ENCODE measurements around the gene MUL1. TPM values are rescaled to one million over a fixed set of nuclear protein-coding genes. Genes with fewer than 3 reads are reported as not detected.
A peak's percentile ranks its signal among the peaks of the same experiment; 100 is the strongest.

Gene MUL1
- total and polyA plus RNA-seq, 4 donors = 6.0 to 32.6 (median 24.6) TPM

GRCh38 chr1:20496241-20496661, 11.7 kb downstream of the MUL1 start:
- no peak overlapping the region for H3K9ac ChIP-seq (ENCODE audit: insufficient read depth in 1 of 2, low read length in 2 of 2)
- ATAC-seq (ENCODE audit: insufficient read depth, low FRiP score) (no peak), DNase-seq (no peak)
- H3K27ac ChIP-seq (ENCODE audit: low read depth in 1 of 2, low read length in 1 of 2) = no peak overlapping the region
- TF ChIP-seq, protein P1, sequence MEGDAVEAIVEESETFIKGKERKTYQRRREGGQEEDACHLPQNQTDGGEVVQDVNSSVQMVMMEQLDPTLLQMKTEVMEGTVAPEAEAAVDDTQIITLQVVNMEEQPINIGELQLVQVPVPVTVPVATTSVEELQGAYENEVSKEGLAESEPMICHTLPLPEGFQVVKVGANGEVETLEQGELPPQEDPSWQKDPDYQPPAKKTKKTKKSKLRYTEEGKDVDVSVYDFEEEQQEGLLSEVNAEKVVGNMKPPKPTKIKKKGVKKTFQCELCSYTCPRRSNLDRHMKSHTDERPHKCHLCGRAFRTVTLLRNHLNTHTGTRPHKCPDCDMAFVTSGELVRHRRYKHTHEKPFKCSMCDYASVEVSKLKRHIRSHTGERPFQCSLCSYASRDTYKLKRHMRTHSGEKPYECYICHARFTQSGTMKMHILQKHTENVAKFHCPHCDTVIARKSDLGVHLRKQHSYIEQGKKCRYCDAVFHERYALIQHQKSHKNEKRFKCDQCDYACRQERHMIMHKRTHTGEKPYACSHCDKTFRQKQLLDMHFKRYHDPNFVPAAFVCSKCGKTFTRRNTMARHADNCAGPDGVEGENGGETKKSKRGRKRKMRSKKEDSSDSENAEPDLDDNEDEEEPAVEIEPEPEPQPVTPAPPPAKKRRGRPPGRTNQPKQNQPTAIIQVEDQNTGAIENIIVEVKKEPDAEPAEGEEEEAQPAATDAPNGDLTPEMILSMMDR (IDR thresholded peaks at IDR 0.05; ENCODE audit: control extremely low read depth, extremely low read depth) = no peak
- WGBS, 2 donors = 83 to 91% methylated on average over 8 of the region's 8 CpGs
- no peak overlapping the region for H3K4me3 ChIP-seq
- H3K27me3 ChIP-seq (ENCODE audit: control insufficient read depth in 3 of 3, insufficient read depth in 3 of 3, low read length in 2 of 3) = peaks cover 0 to 13% (median 0%) of the 10 kb centered on the region in 3 donors
- H3K9me3 ChIP-seq (ENCODE audit: control insufficient read depth in 4 of 4, insufficient read depth in 3 of 4, low read length in 3 of 4) = no peaks in the 10 kb centered on the region
- H3K36me3 ChIP-seq (ENCODE audit: control insufficient read depth in 4 of 4, insufficient read depth in 4 of 4, low read length in 4 of 4) = peaks cover 7 to 29% (median 15%) of the 10 kb centered on the region in 4 donors
- H3K4me1 ChIP-seq (ENCODE audit: control insufficient read depth in 5 of 5, insufficient read depth in 5 of 5, low read length in 5 of 5) = peaks cover 0 to 8% (median 0%) of the 10 kb centered on the region in 5 donors

DNA sequence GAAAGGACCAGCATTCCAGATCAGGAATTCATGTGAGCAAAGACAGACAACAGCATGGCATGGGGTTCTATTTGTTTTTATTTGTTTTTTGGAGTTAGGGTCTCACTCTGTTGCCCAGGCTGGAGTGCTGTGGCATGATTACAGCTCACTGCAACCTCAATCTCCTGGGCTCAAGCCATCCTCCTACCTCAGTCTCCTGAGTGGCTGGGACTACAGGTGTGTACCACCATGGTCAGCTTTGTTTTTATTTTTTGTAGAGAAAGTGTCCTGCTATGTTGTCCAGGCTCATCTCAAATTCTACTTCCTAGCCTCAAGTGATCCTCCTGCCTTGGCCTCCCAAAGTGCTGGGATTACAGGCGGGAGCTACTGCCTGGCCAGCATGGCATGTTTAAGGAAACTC, 12.3 kb downstream of the MUL1 start:
- peaks cover 0 to 15% (median 0%) of the 10 kb centered on the region in 3 donors for H3K27me3 ChIP-seq (ENCODE audit: control insufficient read depth in 3 of 3, insufficient read depth in 3 of 3, low read length in 2 of 3)
- TF ChIP-seq, protein P1 (IDR thresholded peaks at IDR 0.05; ENCODE audit: control extremely low read depth, extremely low read depth) = no peak
- DNase-seq (no peak), ATAC-seq (ENCODE audit: insufficient read depth, low FRiP score) (no peak)
- H3K4me1 ChIP-seq (ENCODE audit: control insufficient read depth in 5 of 5, insufficient read depth in 5 of 5, low read length in 5 of 5) = peaks cover 0 to 8% (median 0%) of the 10 kb centered on the region in 5 donors
- no peak overlapping the region for H3K4me3 ChIP-seq
- 90 to 93% methylated on average over 1 of the region's 1 CpG for WGBS, 2 donors
- H3K9ac ChIP-seq (ENCODE audit: insufficient read depth in 1 of 2, low read length in 2 of 2) = no peak overlapping the region
- H3K9me3 ChIP-seq (ENCODE audit: control insufficient read depth in 4 of 4, insufficient read depth in 3 of 4, low read length in 3 of 4) = no peaks in the 10 kb centered on the region
- H3K36me3 ChIP-seq (ENCODE audit: control insufficient read depth in 4 of 4, insufficient read depth in 4 of 4, low read length in 4 of 4) = peaks cover 5 to 23% (median 9%) of the 10 kb centered on the region in 4 donors
- H3K27ac ChIP-seq (ENCODE audit: low read depth in 1 of 2, low read length in 1 of 2) = no peak overlapping the region

DNA sequence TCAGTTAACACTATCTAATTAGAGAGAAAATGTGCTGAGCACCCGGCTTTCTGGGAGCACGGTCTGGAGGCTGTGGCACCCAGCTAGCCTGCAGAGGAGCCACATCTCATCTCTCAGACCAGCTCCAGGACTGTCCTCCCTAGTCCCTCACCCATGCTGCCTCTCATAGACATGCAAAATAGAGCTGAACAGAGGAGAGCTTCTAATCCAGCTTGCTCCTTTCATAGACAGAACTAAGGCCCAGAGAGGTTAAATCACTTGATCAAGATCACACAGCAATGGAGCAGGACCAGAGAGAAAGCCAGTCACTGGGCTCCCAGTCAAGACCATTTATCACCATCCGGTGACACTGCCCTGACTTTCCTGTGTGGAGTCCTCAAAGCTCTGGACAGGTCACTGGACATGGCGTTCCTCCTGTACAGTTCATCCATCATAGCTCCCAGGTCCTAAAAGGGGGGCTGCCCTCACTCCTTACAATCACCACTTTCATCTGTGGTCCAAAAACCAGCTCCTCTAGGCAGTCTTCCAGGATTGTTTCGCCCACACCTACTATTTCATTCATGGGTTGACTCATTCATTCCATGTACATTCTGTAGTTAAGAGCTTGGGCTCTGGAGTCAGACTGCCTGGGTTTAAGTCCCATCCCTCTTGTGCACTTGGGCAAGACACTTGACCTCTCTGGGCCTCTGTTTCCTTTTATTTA, 13.2 kb downstream of the MUL1 start:
- WGBS, 2 donors = 49 to 63% methylated on average over 5 of the region's 5 CpGs
- Histone ChIP-seq H3K4me1 (ENCODE audit: control insufficient read depth in 5 of 5, insufficient read depth in 5 of 5, low read length in 5 of 5) (peaks cover 0 to 8% (median 0%) of the 10 kb centered on the region in 5 donors), H3K9ac (ENCODE audit: insufficient read depth in 1 of 2, low read length in 2 of 2) (no peak overlapping the region), H3K27ac (ENCODE audit: low read depth in 1 of 2, low read length in 1 of 2) (peak overlapping the region in 1 of 2 donors; percentile 13), H3K9me3 (ENCODE audit: control insufficient read depth in 4 of 4, insufficient read depth in 3 of 4, low read length in 3 of 4) (no peaks in the 10 kb centered on the region), H3K27me3 (ENCODE audit: control insufficient read depth in 3 of 3, insufficient read depth in 3 of 3, low read length in 2 of 3) (peaks cover 0 to 22% (median 0%) of the 10 kb centered on the region in 3 donors), H3K4me3 (no peak overlapping the region), H3K36me3 (ENCODE audit: control insufficient read depth in 4 of 4, insufficient read depth in 4 of 4, low read length in 4 of 4) (peaks cover under 1 to 15% (median 8%) of the 10 kb centered on the region in 4 donors)
- no peak for DNase-seq
- TF ChIP-seq, protein P1 (IDR thresholded peaks at IDR 0.05; ENCODE audit: control extremely low read depth, extremely low read depth) = no peak
- peak; percentile 41 for ATAC-seq (ENCODE audit: insufficient read depth, low FRiP score)
